CD4-positive, alpha-beta T cell treated with Interleukin-15 for 1 hour (primary cell): Measurements from ENCODE around the gene IQGAP1.
"Not testable (repeated sequence)": the region's sequence is repeated elsewhere in the genome, so short reads cannot be mapped to it uniquely, and the experiment has no call there.

Source experiments
- DNase-seq: peaks from one replicate; pipeline ENCODE4 v3.0.0-alpha.2; 2020

The IQGAP1 gene

DNA sequence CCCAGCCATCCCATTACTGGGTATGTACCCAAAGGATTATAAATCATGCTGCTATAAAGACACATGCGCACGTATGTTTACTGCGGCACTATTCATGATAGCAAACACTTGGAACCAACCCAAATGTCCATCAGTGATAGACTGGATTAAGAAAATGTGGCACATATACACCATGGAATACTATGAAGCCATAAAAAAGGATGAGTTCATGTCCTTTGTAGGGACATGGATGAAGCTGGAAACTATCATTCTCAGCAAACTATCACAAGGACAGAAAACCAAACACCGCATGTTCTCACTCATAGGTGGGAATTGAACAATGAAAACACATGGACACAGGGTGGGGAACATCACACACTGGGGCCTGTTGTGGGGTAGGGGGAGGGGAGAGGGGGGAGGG is 22.3 kb downstream of the IQGAP1 start:
- DNase-seq: not testable (repeated sequence)

DNA sequence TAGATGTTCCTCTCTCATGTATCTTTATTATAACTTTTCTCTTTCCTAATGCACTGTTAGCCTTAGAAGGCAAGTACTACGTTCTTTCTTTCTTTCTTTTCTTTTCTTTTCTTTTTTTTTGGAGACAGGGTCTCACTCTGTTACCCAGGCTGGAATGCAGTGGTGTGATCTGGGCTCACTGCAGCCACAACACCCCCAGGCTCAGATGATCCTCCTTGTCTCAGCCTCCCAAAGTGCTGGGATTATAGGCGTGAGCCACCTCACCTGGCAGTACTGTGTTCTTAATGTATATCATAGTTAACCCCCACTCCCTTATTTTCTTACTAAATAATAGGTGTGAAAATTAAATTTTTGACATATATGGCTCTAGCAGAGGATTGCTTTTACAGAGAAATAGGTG is 23.1 kb downstream of the IQGAP1 start:
- no peak for DNase-seq

DNA sequence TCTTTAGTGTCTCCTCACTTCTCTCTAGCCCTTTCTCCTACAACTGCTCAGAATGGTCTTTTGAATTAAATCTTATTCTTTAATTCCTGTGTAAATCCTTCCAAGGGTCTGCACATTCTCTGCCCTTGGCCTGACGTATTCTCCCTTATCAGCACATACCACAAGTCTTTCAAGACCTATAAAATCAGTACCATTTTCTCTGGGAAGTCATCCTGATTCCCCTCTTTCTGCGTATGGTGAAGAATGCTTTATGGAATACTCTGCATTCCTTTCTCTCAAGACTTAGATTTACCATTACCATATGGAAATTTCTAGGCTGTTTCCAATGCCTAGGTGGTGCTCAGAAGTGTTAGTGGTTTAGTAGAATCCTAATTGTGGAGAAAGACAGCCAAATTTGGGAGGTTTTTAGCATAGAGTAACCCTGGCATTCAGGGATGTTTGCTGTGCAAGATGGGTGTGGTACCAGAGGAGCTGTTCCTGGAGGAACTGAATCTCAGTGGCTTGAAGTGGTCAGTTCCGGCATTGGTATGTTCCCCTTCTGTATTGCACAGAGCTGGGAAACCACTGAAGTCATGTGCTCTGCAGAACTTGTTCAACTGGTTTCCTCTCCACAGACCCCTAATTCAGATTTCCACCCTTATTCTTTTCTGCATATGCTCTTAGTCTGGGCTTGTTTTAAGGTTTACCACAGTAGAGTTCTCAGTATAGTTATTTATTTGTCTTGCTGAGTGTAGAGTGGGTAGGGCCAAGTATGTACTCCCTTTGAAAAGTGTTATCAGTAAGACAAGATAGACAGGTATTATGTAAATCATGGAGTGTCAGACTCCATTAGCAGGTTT is 24.5 kb downstream of the IQGAP1 start:
- peak; percentile 59 for DNase-seq

DNA sequence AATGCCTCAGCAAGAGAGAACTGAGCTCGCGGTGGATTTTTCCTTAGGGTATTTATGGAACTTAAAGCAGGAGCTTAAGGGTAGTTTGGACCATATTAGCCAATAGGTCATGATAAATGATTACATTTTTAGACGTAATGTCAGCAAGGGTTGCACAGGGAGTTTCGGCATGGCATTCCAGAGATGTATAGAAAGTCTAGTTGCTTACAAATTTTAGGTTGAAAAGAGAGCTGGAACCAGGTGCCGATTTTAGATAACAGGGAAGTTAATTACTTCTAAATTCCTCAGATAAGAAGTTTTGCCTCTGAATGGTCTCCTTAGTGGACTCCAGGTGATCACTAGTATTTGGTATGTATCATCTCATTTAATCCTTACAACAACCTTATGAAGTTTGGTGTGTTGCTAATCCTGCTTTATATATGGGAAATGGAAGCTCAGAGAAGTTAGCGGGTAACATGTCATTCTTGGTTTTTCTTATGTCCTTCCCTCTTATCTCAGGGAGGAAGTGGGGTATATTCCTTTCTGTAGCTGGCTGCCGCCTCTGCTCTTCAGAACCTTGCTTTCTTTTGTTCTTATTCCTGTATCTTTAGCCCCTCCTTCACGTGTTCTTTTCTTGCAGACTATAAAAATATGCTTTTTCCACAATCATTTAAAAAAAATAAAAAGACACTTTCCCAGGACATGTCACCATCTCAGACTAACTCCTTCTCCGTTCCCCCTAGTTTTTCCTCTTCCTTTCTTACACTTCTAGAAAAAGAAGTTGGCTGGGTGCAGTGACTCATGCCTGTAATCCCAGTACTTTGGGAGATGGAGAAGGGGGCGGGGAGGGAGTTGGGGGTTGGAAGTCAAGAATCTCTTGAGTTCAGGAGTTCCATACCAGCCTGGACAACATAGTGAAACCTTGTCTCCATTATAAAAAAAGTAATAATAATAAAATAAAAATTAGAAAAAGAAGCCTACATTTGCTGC is 25.7 kb downstream of the IQGAP1 start:
- no peak for DNase-seq

DNA sequence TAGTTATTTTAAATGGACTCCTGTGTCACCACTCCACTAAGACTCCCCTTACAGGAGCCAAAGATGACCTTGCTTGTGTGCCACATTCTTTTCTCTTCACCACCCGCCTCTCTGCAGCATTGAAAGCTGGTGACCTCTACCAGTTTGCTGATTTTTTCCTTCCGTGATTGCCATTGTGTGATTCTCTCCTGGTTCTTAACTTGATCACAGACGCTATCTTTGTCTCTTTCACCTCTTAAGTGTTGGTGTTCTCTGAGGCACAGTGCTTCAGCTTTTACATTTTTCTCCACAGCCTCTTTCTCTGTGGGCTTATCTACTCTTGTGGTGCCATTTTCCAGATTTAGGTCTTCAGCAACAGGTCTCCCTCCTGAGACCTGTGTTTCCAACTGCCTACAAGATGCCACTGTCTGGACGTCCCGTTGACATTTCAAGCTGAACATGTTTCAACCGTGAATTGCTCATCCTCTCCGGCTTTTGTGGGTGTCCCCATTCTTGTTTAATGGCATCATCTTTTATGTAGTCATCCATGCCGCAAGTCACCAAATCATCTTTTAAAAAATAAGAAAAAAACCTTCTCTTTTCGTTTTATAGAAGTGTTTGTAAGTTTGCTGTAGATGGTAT is 26.5 kb downstream of the IQGAP1 start:
- no peak for DNase-seq

DNA sequence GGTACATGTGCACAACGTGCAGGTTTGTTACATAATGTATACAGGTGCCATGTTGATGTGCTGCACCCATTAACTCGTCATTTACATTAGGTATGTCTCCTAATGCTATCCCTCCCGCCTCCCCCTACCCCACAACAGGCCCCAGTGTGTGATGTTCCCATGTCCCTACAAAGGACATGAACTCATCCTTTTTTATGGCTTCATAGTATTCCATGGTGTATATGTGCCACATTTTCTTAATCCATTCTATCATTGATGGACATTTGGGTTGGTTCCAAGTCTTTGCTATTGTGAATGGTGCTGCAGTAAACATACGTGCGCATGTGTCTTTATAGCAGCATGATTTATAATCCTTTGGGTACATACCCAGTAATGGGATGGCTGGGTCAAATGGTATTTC is 28.0 kb downstream of the IQGAP1 start:
- not testable (repeated sequence) for DNase-seq

DNA sequence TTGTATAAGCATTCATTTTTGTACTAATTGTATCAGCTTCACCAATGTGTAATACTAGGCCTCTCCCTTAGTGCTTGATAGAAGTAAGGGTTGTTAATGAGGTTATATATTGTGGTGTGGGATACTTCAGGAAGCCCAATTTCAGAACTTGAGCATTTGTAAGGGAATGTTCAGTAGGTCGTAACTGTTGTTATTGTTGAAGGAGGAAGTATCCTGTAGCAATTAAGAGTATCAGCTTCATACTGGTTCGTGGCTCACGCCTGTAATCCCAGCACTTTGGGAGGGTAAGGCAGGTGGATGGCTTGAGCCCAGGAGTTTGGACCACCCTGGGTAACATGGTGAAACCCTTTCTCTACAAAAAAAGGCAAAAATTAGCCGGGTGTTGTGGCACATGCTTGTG is 30.6 kb downstream of the IQGAP1 start:
- DNase-seq: no peak

DNA sequence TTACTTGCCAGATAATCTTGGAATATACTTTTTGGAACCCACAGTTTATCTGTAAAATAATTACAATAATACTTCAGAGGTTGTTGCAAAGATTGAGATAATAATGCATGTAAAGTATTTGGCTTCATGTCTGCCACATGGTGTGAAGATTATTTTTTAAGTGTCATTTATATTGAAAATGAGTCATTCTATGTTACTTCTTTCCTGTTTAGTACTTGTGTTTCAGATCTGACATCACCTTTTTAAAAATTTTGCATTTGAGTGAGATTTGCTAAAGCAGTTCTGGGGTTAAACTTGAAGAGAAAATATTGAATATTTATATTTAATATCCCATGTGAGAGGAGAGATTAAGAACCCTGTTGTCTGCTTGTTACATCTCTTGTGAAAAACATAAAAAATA is 31.2 kb downstream of the IQGAP1 start:
- no peak for DNase-seq

DNA sequence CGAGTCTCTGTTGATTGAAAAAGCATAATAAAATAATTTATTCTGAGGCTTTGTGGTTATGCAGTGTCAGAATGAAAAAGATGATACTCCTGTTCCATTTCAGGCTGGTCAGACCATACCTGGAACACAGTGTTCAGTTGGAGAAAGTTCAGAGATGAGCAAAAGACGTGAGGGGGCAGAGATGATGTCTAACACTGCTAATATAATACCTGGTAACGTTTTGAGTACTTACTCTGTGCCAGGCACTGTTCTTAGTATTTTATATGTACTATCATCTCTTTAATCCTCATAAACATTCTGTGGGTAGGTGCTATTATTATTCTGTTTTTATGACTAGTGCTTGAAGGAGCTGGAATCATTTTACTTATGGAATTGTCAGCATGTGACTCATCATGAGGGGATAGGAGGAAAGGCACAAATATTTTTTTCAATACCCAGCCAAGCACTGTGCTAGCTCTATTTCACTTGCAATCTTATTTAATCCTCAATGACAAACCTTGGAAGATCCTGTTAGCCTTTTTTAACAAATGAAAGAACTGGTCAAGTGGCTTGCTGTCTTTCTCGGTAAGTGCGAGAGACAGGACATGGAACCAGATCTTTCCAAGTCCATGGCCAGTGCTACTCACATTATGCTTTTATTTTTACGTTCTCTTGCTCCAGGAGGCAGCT is 31.8 kb downstream of the IQGAP1 start:
- no peak for DNase-seq

DNA sequence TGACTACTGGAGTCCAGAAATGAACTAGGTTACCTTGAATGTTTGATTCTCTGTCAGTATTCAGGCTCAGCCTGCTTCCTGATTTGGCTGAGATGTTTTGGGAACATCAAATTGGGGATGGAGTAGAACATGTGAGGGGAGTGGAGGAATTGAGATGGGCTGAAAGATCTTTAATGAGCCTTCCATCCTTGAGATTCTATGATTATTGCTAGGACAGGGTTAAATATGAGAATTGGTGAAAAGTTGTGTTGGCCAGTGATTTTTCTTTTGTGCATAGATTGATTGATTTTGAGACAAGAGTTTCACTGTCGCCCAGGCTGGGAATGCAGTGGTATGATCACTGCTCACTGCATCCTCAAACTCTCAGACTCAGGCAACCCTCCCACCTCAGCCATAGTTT is 32.4 kb downstream of the IQGAP1 start:
- no peak for DNase-seq

DNA sequence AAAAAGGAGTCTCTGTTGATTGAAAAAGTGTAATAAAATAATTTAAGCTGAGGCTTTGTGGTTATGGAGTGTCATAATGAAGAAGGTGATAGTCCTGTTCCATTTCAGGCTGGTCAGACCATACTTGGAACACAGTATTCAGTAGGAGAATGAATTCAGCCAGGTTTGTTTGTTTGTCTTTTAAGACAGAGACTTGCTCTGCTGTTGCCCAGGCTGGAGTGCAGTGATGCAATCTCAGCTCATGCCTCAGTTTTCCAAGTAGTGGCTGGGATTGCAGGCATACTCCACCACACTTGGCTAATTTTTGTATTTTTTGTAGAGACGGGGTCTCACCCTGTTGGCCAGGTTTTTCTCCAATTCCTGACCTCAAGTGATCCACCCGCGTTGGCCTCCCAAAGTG is 33.5 kb downstream of the IQGAP1 start:
- no peak for DNase-seq

DNA sequence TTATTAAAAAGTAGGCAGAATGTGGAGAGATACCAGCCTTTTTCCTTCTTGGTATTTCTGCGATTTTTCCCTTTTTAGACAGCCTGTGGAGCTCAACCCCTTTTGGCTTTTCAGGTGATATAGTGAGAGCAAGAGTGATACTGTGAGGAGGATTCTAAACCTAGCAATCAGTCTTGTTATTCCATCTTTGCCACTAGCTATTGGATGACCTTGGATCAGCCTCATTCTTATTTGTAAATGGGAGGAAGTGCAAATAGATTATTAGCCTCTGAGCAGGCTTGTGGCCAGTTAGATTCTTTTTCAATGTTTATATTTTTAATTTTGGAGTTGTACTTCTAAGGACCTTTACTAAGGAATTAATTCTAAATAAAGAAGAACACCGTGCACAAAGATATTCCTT is 34.0 kb downstream of the IQGAP1 start:
- DNase-seq: no peak

DNA sequence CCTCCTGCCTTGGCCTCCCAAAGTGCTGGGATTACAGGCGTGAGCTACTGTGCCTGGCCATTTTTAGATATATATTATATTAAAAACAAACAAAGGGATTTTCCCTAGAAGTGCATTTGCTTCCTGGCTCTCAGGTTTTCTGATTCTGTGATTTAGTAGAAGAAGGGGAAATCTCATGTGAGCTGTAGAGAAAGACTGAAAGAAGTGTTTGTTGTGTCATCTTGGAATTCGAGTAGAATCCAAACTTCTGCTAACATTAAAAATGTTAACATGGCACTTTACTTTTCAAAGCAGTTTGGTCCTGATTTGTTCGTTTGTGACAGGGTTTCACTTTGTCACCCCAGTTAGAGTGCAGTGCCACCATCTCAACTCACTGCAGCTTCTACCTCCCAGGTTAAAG is 34.9 kb downstream of the IQGAP1 start:
- DNase-seq: no peak

DNA sequence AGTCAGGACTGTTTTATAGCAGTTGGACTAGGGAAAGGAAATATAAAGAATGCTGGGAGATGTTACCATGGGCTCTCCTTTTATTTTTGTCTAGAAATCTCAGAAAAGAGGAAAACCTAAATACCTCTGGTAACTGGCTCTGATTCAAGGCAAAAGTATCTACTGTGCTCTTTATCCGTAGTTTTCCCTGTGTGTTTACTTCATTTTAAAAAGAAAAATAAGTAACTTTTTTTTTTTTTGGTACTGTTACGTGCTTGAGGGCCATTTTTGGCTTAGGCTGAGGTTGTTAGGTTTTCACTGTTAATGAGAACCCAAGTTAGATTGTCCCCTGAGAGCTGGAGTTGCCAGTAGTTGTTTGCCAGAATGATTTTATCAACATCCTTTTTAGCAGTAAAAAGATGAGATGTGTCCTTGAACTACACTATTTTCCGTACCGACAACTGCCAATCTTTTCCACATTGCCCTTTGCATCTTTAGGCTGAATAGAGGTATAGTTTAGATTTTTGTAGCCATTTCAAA is 35.8 kb downstream of the IQGAP1 start:
- DNase-seq: no peak

DNA sequence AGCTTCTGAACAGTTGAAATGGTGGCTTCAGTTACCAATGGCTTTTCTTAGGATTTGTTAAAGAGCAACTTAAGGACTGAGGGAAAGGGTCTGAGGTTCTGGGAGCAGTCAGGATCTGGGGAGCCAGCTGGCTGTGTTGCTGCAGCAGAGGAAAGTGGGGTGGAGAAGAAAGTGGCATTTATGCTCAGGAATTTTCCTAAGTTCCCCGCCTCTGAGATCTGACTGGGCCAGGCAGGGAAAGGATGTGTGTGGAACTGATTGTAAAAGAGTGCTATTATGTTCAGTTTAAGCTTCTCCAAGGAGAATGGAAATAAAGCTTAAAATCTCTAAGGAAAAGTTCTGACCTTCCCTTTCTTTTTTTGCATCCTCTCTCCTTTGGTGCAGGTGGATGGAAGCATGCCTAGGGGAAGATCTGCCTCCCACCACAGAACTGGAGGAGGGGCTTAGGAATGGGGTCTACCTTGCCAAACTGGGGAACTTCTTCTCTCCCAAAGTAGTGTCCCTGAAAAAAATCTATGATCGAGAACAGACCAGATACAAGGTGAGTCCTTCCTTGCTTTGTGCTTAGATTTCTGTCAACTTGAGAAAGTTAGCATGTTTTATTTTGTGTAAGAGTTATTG is 37.8 kb downstream of the IQGAP1 start:
- no peak for DNase-seq

DNA sequence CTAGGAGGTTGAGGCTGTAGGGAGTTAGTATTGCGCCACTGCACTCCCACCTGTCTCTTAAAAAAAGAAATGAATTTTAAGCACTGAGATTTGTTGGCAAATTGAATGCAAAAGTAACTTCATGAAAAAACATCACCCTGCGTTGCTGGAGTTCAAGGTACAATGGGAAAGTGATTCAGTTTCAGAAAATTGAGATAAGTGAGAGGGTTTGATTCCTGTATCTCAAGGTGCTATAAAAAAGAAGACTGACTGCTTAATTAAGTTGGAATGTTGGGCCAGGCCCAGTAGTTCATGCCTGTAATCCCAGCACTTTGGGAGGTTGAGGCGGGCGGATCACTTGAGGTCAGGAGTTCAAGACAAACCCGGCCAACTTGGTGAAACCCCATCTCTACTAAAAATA is 39.1 kb downstream of the IQGAP1 start:
- no peak for DNase-seq

DNA sequence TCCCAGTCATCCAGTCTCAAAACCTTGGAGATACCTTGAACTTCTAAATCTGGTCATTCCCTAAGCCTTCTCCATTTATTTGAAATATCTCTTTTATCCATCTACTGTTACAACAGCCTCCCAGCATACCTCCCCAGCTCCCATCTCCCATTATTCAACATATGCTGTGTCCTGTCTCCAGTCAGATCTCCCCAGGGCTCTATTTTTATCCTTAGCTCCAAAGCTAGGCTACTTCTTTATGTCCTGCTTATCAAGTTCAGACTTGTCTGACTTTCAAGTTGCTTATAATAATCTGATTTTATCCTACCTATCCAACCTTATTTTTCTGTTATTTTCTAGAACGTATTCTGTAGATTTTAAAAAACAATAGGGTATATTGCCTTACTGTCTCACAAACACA is 44.2 kb downstream of the IQGAP1 start:
- no peak for DNase-seq

DNA sequence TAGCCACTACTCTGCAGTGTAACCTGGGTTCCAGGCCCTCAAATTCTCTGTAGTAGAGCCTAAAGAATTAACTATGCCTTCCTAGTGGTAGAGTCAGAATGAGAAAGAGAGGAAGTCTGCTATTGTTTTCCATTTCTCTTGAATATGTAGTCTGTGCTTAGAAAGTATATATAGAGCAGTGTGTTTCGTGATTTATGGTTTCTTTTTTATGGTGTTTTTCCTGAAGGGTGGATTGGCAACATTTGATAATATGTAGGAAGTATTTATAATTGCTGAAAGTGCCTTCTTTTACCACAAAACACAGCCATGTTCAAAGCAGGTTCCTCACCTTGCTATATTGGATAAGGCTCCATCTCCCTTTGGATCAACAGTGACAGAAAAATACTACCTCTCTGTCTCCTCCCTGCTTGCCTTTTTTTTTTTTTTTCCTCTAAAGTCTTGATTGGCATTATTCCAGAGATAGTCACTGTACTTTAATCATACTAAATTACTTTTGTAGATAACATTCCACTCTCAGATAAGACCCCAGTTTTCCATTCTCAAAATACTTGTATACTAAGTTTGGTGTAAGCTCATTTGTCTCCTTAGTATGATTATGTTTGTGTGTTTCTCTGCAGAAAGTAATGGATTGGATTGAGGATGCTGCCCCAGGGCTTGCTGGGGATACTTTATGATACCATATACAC is 47.8 kb downstream of the IQGAP1 start:
- no peak for DNase-seq

DNA sequence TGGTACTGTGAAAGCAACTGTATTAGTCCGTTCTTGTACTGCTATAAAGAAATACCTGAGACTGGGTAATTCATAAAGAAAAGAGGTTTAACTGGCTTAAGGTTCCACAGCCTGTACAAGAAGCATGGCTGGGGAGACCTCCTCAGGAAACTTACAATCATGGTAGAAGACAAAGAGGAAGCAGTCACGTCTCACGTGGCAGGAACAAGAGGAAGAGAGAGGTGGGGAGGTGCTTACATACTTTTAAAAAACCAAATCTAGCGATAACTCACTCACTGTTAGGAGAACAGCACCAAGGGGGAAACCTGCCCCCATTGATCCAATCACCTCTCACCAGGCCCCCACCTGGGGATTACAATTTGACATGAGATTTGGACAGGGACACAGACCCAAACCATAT is 48.9 kb downstream of the IQGAP1 start:
- no peak for DNase-seq

DNA sequence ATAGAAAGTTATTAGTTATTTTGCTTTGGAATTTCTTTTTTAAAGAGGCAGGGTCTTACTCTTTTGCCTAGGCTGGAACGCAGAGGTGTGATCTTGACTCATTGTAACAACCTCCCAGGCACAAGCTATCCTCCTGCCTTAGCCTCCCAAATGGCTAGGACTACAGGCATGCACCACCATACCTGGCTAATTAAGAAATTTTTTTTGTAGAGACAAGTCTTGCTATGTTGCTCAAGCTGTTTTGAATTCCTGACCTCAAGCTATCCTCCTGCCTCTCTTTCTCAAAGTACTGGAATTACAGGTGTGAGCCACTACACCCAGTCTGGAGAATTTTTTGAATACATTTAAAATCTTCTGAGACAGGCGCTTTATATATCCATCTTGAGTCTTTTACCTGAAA is 49.5 kb downstream of the IQGAP1 start:
- no peak for DNase-seq

DNA sequence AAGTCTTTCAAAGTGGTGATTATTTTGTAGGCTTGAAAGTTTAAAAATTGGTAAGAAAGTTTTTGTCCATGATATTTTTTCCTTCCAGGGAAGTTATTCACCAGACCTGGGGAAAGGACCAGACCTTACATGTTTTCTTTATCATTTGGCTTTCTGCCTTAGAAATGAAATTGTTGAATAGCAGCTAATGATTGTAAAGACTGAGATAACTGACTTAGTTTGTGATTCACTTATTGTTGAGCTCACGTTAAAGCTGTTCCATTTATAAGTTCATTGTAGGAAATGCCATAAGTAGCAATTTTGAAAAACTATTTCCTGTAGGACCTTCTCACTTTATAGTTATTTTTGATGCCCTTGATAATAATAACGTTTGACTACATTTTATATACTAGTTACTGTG is 51.9 kb downstream of the IQGAP1 start:
- DNase-seq: no peak

DNA sequence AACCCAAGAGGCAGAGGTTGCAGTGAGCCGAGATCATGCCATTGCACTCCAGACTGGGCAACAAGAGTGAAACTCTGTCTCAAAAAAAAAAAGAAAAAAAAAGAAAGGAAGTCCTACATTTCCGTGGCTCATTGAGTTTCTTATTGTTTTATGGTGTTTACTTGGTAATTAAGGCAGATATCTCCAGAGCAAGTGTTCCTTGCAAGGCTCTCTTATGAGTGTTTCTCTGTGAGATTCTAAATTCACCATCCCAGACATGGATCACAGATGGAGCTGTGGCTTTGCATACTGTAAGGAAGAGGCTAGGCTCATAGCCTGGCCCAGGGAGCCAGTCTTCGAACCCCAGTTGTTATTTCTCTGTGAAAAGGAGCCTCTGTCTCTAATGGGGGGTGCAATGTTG is 53.0 kb downstream of the IQGAP1 start:
- DNase-seq: no peak
